LHCN-M2 (cell line): ENCODE results near the gene GRM7. TPM values are rescaled to one million over a fixed set of nuclear protein-coding genes. Genes with fewer than 3 reads are reported as not detected.

Experiments used
- DNase-seq: peaks from one replicate; pipeline ENCODE4 v3.0.0-alpha.2; 2012; ENCODE audit warnings: low read depth
- total RNA-seq: library from RNA; depleted of rRNA; stranded (reverse); fragments of >200 nt; gene quantifications from 2 replicates; pipeline ENCODE4 v1.2.3, GENCODE V29; 2014

Gene GRM7
- total RNA-seq, 1 experiment from 2014 or later = not detected

GRCh38 chr3:7788881-7789280, 928.0 kb downstream of the GRM7 start:
- DNase-seq = no peak

DNA sequence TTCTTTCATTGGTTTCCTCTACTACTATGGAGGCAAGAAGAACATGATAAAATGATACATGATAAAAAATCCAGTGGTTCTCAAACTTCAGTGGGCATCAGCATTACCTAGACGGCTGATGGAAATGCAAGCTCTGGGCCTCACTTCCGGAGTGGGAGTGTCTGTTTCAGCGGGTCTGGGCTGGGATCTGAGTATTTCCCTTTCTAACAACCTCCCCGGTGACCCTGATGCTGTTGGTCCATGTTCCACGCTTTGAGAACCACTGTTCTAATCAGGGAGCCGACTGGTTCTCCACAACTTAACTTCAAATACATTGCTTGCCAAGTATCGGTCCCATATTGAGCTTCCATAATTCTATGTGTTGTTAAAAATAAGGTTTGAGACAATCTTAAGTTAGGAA, 928.4 kb downstream of the GRM7 start:
- DNase-seq = no peak

DNA sequence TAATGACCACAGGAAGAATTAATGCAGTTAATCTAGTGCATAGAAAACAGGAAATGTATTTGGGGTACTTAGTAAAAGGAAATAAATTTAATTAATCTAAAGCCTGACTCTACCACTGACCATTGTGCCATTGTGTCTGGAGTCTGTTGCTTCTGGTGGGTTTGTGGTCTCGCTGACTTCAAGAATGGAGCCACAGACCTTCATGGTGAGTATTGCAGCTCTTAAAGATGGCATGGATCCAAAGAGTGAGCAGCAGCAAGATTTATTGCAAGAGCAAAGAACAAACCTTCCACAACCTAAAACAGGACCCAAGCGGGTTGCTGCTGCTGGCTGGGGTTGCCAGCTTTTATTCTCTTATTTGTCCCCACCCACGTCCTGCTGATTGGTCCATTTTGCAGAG, 929.2 kb downstream of the GRM7 start:
- DNase-seq = no peak
